ENCODE data around the gene COL8A1. TPM values are rescaled to one million over a fixed set of nuclear protein-coding genes. Genes with fewer than 3 reads are reported as not detected.

COL8A1 gene
- total RNA-seq, 1 donor from 2014 or later: 3.9 TPM

GRCh38 chr3:99683876-99684275 lies 45.5 kb downstream of the COL8A1 start:
- TF ChIP-seq, protein P1, sequence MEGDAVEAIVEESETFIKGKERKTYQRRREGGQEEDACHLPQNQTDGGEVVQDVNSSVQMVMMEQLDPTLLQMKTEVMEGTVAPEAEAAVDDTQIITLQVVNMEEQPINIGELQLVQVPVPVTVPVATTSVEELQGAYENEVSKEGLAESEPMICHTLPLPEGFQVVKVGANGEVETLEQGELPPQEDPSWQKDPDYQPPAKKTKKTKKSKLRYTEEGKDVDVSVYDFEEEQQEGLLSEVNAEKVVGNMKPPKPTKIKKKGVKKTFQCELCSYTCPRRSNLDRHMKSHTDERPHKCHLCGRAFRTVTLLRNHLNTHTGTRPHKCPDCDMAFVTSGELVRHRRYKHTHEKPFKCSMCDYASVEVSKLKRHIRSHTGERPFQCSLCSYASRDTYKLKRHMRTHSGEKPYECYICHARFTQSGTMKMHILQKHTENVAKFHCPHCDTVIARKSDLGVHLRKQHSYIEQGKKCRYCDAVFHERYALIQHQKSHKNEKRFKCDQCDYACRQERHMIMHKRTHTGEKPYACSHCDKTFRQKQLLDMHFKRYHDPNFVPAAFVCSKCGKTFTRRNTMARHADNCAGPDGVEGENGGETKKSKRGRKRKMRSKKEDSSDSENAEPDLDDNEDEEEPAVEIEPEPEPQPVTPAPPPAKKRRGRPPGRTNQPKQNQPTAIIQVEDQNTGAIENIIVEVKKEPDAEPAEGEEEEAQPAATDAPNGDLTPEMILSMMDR (IDR thresholded peaks at IDR 0.05; ENCODE audit: insufficient read depth, low read length, severe bottlenecking): no peak
- H3K4me3 ChIP-seq (ENCODE audit: low read depth, low read length): no peak overlapping the region
- H3K27me3 ChIP-seq (ENCODE audit: control insufficient read depth, insufficient read depth, low read length): no peaks in the 10 kb centered on the region
- DNase-seq (ENCODE audit: low read depth) (no peak), FAIRE-seq (no peak)
- no peaks in the 10 kb centered on the region for H3K36me3 ChIP-seq (ENCODE audit: control insufficient read depth, insufficient read depth, low read length)

- DNase-seq (ENCODE audit: low read depth): no peak
- H3K36me3 ChIP-seq (ENCODE audit: control insufficient read depth, insufficient read depth, low read length): no peaks in the 10 kb centered on the region
- TF ChIP-seq, protein P1 (IDR thresholded peaks at IDR 0.05; ENCODE audit: insufficient read depth, low read length, severe bottlenecking): no peak
- no peak for FAIRE-seq
- H3K4me3 ChIP-seq (ENCODE audit: low read depth, low read length): no peak overlapping the region
- no peaks in the 10 kb centered on the region for H3K27me3 ChIP-seq (ENCODE audit: control insufficient read depth, insufficient read depth, low read length)
Measured at GRCh38 chr3:99684644-99685043, 46.2 kb downstream of the COL8A1 start.

- DNase-seq (ENCODE audit: low read depth): no peak
Measured at GRCh38 chr3:99686469-99686868, 48.1 kb downstream of the COL8A1 start.

GRCh38 chr3:99686955-99687612 lies 48.7 kb downstream of the COL8A1 start:
- TF ChIP-seq, protein P1 (IDR thresholded peaks at IDR 0.05; ENCODE audit: insufficient read depth, low read length, severe bottlenecking): peak; percentile 63
- peak; percentile 55 for DNase-seq (ENCODE audit: low read depth)
- Histone ChIP-seq H3K27me3 (ENCODE audit: control insufficient read depth, insufficient read depth, low read length) (no peaks in the 10 kb centered on the region), H3K4me3 (ENCODE audit: low read depth, low read length) (no peak overlapping the region), H3K36me3 (ENCODE audit: control insufficient read depth, insufficient read depth, low read length) (no peaks in the 10 kb centered on the region)
- peak; percentile 18 for FAIRE-seq

More at GRCh38 chr3:99686469-99686868, 48.1 kb downstream of the COL8A1 start:
- no peak for FAIRE-seq
- TF ChIP-seq, protein P1 (IDR thresholded peaks at IDR 0.05; ENCODE audit: insufficient read depth, low read length, severe bottlenecking): no peak
- no peaks in the 10 kb centered on the region for H3K27me3 ChIP-seq (ENCODE audit: control insufficient read depth, insufficient read depth, low read length)
- no peaks in the 10 kb centered on the region for H3K36me3 ChIP-seq (ENCODE audit: control insufficient read depth, insufficient read depth, low read length)
- H3K4me3 ChIP-seq (ENCODE audit: low read depth, low read length): no peak overlapping the region

DNA sequence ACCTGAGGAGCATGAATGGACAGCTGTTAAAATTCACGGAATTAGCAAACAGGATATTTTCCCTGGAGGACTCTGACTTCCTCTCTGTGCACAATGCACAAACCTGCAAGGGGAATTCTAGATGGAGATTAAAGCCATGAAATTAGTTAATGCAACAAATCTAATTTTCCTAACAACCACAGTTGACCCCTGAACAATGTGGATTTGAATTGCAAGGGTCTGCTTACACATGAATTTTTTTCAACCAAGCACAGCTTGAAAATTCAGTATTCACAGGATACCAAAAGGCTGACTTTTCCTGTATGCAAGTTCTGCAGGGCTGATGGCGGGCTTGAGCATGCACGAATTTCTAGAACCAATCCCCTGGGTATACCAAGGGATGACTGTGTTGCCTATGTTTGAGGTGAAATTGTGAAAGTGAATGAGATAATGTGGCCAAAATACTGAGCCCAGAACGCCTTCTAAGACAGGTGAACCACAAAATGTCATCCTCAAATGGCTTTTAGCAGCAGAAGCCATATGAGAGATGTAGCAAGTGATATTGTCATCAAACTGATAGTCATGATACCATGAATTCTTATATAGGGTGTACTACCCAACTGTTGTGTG lies 52.5 kb downstream of the COL8A1 start:
- FAIRE-seq: peak; percentile 66
- Histone ChIP-seq H3K36me3 (ENCODE audit: control insufficient read depth, insufficient read depth, low read length) (no peaks in the 10 kb centered on the region), H3K27me3 (ENCODE audit: control insufficient read depth, insufficient read depth, low read length) (no peaks in the 10 kb centered on the region), H3K4me3 (ENCODE audit: low read depth, low read length) (no peak overlapping the region)
- TF ChIP-seq, protein P1 (IDR thresholded peaks at IDR 0.05; ENCODE audit: insufficient read depth, low read length, severe bottlenecking): no peak
- no peak for DNase-seq (ENCODE audit: low read depth)
